ENCODE measurements around the gene EMD. TPM values are rescaled to one million over a fixed set of nuclear protein-coding genes. Genes with fewer than 3 reads are reported as not detected.

EMD gene
- total RNA-seq, 1 experiment from 2014 or later, result 115 TPM

DNA sequence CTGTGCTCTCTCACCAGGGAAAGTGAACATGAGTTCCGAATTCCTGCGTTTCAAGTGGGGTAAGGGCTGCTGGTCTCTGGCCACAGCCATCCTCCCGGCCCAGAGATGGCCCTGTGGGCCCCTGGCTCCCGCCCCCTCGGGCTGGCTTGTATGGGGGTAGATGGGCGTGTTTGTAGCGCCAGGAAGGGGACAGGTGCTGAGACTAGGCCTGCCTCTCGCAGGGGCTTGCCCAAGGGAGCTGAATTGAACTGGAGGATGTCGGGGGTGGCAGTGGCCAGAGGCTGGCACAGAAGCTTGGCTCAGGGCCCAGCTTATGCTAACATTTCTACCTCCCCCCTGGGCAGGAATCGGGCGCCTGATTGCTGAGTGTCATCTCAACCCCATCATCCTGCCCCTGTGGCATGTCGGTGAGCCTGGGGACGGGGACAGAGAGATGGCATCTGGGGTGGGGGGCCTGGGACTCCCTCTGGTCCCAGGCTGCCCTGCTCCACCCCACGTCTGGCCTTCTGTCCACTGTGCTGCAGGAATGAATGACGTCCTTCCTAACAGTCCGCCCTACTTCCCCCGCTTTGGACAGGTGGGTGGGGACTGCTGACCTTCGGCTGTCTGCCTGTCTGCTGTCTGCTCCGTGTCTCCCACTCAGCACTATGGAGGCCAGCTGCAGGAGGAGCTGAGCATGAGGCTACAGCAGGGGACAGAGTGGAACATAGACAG lies 40.8 kb downstream of the EMD start:
- Mint-ChIP-seq H3K4me3 (no peak overlapping the region), H3K27ac (no peak overlapping the region), H3K36me3 (ENCODE audit: insufficient read depth in 1 of 3, low read depth in 3 of 3) (peaks cover 13 to 23% (median 16%) of the 10 kb centered on the region in 3 experiments), H3K27me3 (ENCODE audit: low read depth) (no peaks in the 10 kb centered on the region), H3K4me1 (no peaks in the 10 kb centered on the region), H3K9me3 (peaks cover 63 to 71% of the 10 kb centered on the region in 2 experiments)
- H3K4me1 ChIP-seq (ENCODE audit: insufficient read depth, low read length), result no peaks in the 10 kb centered on the region
- H2BK20ac ChIP-seq (ENCODE audit: low read depth, low read length, poor library complexity, severe bottlenecking), result no peak overlapping the region
- H2BK15ac ChIP-seq (ENCODE audit: low read depth, low read length), result no peak overlapping the region
- no peak overlapping the region for H2BK5ac ChIP-seq (ENCODE audit: insufficient read length, low read length)
- H3K9me3 ChIP-seq (ENCODE audit: control insufficient read depth, low read depth, low read length), result peaks cover 34% of the 10 kb centered on the region
- H3K79me2 ChIP-seq (ENCODE audit: insufficient read depth, low read length), result no peaks in the 10 kb centered on the region
- H3K27me3 ChIP-seq (ENCODE audit: insufficient read depth, low read length), result no peaks in the 10 kb centered on the region
- H2BK12ac ChIP-seq (ENCODE audit: insufficient read length, low read depth, low read length), result no peak overlapping the region
- H3K79me1 ChIP-seq (ENCODE audit: insufficient read depth, low read depth, low read length, poor library complexity, severe bottlenecking), result no peaks in the 10 kb centered on the region
- no peak overlapping the region for H4K5ac ChIP-seq (ENCODE audit: insufficient read length, low read depth, low read length)
- H3K9ac ChIP-seq (ENCODE audit: extremely low read depth, insufficient read length, low read length), result no peak overlapping the region
- H3K4ac ChIP-seq (ENCODE audit: low read depth, low read length), result no peak overlapping the region
- no peak overlapping the region for H3K23ac ChIP-seq (ENCODE audit: insufficient read length, low read depth, low read length)
- no peaks in the 10 kb centered on the region for H4K20me1 ChIP-seq (ENCODE audit: control insufficient read depth, insufficient read depth, insufficient read length)
- no peak overlapping the region for H2BK120ac ChIP-seq (ENCODE audit: low read depth, low read length, poor library complexity, severe bottlenecking)
- no peak overlapping the region for H3T11ph ChIP-seq (ENCODE audit: low read length)
- no peak overlapping the region for H3K14ac ChIP-seq (ENCODE audit: insufficient read depth, low read length)
- TF ChIP-seq, protein P1, sequence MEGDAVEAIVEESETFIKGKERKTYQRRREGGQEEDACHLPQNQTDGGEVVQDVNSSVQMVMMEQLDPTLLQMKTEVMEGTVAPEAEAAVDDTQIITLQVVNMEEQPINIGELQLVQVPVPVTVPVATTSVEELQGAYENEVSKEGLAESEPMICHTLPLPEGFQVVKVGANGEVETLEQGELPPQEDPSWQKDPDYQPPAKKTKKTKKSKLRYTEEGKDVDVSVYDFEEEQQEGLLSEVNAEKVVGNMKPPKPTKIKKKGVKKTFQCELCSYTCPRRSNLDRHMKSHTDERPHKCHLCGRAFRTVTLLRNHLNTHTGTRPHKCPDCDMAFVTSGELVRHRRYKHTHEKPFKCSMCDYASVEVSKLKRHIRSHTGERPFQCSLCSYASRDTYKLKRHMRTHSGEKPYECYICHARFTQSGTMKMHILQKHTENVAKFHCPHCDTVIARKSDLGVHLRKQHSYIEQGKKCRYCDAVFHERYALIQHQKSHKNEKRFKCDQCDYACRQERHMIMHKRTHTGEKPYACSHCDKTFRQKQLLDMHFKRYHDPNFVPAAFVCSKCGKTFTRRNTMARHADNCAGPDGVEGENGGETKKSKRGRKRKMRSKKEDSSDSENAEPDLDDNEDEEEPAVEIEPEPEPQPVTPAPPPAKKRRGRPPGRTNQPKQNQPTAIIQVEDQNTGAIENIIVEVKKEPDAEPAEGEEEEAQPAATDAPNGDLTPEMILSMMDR (conservative IDR thresholded peaks at IDR 0.05), result no peak
- H3K18ac ChIP-seq (ENCODE audit: insufficient read length, low read depth, low read length), result no peak overlapping the region
- H2AK5ac ChIP-seq (ENCODE audit: insufficient read length, low read length), result no peak overlapping the region
- H2AFZ ChIP-seq (ENCODE audit: low read length), result no peak overlapping the region
- H4K8ac ChIP-seq (replicated peaks; ENCODE audit: insufficient read length, low read depth, low read length), result no peak overlapping the region
- H3K56ac ChIP-seq (ENCODE audit: insufficient read length, low read depth, low read length), result no peak overlapping the region
- no peaks in the 10 kb centered on the region for H3K23me2 ChIP-seq (ENCODE audit: insufficient read length, low read depth, low read length, poor library complexity, severe bottlenecking)
- no CpG with 5 or more reads among the region's 19 CpGs for WGBS (ENCODE audit: extremely low coverage, insufficient read length, low lambda C conversion rate)
- DNase-seq, result no peak
- no peak overlapping the region for H3K27ac ChIP-seq (ENCODE audit: insufficient read length, low read depth, low read length)
- H4K91ac ChIP-seq (ENCODE audit: insufficient read length, low read depth, low read length), result no peak overlapping the region
- no peak overlapping the region for H3K4me2 ChIP-seq (ENCODE audit: insufficient read depth, insufficient read length, low read length)
